Stimulated activated CD8-positive, alpha-beta memory T cell treated with anti-CD3 and anti-CD28 coated beads, Interleukin-12 subunit alpha, Interleukin-12 subunit beta, amount 100 ng/mL, for 1 hour (primary cell): ENCODE results near the gene LIPH.

ENCODE experiments used
- DNase-seq: peaks from one replicate; pipeline ENCODE4 v3.0.0-alpha.2; 2020; ENCODE audit warnings: low read depth

LIPH gene

DNA sequence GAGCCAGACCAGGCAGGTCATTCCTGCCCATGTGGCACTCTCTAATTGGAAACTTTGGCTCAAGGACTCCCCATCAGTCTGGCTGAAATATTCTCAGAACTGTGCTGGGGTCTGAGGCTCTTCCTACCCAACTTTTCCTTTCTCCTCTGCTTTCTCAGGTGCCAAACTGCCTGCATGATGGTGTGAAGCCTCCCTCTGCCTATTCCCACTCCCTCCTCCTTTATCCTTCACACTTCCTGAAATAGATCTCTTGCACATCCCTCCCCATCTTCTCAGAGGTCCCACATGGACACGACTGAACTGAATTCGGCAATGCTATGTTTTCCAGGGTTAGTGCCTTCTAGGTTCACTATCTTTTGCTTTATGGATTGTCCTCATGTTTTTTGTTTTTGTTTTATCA lies 12.5 kb downstream of the LIPH start:
- DNase-seq = no peak

DNA sequence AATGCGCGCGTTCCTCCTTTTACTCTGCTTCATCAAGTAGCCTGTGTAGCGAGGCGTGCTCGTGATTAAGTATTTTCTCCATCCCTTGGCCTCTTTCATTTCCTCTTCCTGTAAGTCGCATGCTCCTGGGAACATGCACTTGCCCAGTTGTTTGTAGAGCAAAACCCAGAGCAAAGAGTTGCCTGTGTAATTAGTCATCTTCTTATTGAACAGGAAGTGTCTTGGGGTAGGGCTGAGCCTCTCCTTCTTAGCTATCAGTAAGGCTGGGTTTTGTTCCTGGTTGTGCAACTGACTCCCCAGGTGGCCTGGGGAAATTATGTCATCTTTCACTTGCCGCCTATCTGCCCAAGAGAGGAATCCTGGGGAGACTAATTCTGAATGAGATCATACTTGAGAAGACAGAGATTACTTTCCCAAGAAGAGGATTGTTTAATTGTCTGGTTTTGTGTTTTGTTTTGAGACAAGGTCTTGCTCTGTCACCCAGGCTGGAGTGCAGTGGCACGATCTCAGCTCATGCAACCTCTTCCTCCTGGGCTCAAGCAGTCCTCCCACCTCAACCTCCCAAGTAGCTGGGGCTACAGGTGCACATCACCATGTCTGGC lies 14.9 kb downstream of the LIPH start:
- DNase-seq = no peak

DNA sequence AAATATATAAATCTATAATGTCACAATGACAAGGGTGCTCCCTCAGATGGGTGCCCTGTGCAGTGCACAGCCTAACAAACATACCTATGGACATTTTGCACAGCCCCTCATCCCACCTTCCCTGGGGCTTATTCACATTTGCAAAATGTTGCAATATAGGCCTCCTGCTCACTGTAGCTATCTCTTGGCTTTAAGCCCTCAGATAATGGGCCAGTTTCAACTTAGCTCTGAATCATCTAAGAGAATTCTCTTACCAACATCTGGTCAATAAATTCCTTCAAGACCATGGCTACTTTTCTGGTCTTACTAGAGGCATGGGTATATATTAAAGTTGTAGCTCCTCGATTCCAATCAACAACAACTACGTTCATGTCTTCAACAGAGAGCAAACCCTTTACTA lies 17.9 kb downstream of the LIPH start:
- no peak for DNase-seq

DNA sequence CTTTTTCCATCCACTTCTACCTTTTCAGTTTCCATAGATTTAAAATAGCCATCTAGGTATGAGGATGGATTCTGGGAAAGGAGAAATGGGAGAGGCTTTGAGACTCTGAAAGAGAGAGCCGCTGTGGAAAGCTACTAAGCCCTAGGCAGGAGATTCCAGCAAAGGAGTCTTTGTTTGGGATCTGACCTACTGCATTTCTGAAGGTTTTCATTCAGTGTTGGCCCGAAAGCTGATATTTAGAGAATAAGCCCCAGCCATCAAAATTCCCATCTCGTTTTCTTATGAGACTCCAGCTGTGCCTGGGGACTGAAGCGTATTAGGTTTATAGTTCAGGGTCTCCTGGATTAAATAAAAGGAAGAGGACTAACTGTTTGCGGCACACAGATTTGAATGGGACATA lies 19.5 kb downstream of the LIPH start:
- DNase-seq = no peak

DNA sequence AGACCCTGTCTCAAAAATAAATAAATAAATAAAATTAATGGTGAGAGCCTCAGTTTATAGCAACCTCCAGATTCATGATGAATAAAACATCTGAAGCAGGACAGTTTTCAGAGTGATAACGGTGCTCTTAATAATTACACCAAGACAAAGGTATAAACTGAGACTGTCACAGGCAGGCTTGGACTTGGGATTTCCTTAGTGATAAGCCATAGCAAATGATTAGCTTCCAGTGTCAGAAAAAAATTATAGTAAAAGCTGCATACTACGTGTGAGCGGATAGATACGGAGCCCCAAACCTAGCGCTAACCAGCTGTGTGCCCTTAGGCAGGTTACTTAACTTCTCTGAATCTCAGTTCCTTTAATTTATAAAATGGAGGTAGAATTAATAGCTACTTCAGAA lies 21.5 kb downstream of the LIPH start:
- no peak for DNase-seq

DNA sequence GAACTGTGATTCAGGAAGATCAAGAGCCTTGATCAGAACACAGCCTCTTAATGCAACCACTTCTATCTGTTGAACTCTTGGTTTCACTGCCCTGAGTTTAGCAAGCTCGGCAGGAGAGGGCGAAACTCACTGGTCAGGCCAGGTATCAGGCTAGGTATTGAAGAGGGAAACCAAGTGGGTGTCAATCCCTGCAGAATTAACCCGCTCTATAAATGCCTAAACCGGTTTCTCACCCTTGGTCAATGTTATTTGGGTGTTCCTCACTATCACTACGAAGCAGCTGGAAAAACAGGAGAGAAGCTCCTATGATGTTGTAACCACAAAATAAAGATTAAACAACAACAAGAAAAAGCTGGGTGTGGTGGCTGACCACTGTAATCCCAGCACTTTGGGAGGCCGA lies 23.9 kb downstream of the LIPH start:
- no peak for DNase-seq

DNA sequence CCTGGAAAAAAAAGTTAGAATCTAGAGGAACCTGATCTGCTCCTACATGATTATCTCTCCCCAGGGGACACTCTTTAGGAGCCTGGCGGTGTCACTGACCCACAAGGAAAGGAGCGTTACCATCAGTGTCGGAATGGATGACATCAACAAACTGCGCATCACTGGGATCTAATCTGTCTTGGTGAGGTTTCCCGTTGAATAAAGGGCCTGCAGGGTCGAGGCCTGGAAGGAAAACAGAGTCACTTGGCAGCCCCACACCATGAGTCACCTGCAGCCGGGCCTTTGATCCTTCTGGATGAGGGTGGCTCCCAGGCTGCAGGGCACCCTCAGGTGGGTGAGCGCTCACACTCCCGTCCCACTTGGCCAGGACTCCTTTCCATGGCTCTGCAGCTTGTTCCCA lies 25.0 kb downstream of the LIPH start:
- DNase-seq = no peak

DNA sequence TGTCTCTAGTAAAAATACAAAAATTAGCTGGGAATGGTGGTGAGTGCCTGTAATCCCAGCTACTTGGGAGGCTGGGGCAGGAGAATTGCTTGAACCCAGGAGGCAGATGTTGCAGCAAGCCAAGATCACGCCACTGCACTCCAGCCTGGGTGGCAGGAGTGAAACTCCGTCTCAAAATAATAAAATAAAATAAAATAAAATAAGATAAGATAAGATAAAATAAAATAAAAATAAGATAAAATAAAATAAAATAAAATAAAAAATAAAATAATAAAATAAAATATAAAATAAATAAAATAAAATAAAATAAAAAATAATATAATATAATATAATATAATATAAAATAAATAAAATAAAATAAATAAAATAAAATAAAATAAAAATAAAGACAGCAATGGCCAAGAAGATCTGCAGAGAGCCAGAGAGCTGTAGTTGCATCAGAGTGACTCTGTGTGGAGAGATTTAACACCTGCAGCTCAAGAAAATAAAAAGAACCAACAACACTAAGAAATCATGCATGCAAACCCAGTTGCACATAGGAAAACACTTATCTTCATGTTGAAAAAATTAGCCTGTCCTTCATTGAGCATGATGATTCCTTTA lies 25.9 kb downstream of the LIPH start:
- DNase-seq = no peak

DNA sequence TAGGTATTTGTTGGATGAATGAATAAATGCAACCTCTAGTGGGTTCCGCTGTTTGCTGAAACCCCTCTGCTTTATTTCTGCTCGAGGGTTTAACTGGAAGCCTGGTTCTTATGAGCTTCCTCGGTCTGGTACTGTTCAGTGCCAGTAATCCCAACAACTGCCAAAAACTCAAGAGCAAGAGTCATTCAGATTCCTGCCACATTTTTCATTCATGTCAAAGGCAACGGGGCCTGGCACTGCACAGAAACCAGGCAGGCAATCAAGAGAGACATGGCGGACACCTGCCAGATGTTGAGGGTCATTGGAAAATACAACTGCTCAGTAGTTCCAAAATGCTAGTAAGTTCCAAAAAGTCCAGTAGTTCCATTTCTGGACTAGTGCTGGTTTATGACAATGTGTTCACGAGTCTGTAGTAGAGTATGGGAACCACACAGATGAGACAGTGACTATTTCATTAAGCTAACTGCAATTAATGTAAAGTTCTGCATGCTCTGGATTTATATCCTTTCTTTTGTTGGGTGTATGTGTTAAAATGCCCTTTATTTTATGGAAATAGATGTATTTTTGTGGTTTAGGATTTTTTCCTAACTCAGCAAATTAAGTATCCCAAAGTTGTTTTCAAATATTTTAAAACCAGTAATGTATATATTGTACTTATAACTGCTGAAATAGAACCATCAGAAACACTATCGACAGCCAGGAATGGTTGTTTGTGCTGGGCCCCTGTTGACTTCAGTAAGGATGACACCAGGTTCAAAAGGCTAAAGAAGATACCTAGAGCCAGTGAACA lies 30.8 kb downstream of the LIPH start:
- DNase-seq = no peak

DNA sequence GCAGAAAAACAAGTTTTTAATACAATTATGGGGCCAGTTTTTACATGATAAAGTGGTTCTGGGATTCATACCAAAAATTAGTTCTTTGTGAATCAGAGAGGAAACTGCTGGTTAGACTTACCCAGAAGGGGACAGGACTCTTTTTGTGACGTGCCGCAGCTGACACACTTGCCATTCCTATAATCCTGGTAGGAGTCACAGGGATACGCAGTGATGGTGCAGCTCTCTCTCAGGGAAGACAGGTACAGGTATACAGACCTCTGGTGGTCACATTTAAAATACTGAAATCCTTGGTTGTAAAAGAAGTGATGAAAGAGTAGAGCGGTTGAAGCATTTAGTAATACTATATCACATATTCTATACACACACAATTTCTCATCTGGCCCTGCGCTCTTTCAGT lies 33.4 kb downstream of the LIPH start:
- no peak for DNase-seq

DNA sequence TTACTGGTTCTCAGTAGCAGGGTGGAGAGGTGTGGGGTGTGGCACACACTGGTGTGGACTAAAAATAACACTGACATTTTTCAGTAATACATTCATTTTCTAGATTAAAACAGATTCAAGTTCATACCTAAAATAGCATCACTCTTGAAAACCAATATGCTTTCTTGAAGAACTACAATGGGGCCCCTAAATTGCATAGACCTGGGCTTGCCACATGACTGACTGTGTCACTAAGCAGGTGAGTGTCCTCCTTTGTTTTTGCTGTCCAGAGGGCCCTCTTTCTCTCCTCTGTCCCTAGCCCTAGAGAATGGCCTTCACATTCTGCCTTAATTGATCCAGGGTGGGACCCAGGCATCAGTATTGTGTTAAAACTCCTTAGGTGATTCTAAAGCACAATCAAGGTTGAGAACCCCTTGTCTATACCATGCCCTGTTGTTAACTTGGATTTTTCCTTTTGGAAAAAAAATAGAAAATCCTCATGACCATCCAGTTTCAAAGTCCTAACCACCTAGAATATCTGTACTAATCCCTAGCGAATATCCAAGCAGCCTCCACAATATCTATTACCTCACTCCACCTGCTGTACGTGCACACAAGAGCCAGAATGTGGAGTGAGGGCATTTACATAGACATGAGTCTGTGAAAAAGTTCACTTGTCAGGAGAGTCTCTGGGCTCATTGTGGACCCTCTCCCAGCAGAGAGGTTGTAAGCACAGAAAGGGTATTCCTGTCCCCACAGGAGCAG lies 34.8 kb downstream of the LIPH start:
- DNase-seq = no peak

DNA sequence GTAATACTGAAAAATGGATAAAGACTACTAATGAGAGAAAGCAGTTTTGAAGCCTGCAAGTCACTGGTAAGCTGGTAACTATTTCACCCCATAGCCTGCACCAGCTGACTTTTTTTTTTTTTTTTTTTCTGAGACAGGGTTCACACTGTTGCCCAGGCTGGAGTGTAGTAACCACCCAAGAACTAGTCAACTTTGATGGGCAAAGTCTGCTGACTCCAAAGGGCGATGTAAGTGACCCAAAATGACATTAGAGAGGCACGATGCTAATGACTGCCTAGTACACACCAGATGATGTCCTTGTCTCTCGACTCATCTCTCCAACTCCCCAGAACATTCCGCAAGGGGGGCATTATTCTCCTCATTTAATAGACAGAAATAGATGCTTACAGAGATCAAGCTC lies 40.7 kb downstream of the LIPH start:
- no peak for DNase-seq

DNA sequence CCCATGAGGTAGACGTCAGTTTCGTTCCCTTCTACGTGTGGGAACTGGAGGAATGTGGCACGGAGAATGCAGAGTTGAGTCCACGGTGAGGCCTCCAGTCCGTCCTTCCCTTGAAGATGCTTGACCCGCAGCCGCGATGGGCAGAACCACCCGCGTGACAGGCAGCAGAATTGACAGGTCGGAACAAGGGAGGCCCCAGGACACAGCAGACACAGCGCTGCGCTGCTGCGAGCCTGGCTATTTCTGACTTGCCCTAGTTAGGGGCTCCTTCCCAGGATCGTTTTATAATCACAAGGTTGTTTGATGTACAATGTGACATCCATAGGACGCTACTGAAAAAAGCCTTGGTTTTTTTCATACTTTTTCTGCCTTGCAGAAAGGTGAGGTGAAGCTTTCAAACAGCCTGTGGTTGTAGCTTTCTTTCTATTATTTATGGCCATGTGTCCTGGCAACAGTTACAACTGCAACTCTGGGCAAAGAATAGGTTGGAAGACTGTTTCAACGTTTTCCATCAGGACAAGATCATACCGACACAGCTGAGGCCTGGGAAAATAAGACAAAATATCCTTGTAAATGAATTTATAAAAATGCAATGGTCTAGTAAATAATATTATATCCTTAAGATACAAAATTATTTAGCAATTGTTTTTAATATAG lies 43.9 kb downstream of the LIPH start:
- no peak for DNase-seq

DNA sequence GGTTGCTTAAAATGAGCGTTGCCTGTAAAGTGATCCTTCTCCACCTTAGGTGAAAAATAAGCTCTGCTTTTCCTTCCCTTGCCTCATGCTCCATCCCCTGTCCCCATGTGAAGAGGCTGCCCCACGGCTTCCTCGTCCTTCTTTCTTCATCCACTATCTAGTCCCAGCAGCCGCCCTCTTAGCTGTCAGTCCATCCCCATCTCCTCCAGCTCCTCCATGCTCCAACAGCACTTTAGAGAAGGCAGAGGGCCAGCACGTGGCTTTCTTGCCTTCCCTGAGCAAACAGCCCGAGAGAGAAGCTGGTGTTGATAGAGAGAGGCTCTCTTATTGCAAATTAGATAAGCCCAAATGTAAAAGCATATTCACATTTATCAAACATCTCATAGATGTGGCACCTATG lies 44.5 kb downstream of the LIPH start:
- DNase-seq = no peak

DNA sequence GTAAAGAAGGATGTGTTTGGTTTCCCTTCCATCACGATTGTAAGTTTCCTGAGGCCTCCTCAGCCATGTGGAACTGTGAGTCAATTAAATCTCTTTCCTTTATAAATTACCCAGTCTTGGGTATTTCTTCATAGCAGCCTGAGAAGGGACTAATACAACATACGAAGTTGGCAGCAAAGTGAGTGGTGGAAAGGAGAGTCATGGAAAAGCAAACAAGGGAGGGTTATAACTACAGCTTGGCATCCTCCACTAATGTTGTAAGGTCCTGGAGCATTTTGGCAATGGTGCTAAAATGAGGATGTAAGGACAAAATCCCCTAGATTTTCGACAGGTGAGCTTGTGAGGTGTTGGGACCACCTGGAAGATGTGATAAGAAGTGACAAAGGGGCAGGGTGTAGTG lies 47.8 kb downstream of the LIPH start:
- DNase-seq = no peak

DNA sequence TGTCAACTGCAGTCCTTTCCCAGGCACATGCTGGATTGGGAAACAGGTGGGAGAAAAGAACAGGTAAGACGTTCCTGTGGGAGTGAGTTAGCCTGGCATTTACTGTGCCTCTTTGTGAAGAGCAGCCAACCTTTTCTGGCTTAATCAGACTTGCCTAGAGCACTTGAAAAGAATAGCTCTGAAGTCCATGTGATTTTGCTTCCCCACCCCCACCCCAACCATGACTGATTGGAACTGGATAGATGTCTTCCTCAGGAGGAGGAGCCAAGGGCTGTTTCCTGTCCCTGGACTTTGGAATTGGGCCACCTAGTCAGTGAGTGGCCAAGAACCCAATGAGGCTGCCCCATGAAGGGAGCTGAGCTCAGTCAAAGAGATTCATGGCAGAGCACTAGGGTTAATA lies 48.9 kb downstream of the LIPH start:
- DNase-seq = no peak

DNA sequence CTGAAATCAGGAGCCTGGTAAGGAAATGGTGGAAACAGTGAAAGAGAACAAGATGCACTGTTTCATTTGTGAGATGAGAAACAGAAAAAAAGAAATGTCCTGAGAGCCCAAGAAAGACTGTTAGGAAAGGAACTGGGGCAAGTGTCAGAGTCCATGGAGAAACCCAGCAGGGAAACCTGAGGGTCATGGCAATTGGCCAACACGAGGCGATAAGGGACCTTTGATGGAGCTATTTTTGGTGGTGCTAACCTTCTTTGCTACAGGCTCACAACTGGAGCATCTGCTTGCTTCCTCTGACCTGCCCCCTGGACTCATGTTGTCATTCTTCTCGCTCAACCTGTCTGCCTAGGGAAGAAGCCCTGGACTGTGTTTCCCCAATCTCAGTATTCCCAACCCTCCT lies 49.4 kb downstream of the LIPH start:
- DNase-seq = no peak

DNA sequence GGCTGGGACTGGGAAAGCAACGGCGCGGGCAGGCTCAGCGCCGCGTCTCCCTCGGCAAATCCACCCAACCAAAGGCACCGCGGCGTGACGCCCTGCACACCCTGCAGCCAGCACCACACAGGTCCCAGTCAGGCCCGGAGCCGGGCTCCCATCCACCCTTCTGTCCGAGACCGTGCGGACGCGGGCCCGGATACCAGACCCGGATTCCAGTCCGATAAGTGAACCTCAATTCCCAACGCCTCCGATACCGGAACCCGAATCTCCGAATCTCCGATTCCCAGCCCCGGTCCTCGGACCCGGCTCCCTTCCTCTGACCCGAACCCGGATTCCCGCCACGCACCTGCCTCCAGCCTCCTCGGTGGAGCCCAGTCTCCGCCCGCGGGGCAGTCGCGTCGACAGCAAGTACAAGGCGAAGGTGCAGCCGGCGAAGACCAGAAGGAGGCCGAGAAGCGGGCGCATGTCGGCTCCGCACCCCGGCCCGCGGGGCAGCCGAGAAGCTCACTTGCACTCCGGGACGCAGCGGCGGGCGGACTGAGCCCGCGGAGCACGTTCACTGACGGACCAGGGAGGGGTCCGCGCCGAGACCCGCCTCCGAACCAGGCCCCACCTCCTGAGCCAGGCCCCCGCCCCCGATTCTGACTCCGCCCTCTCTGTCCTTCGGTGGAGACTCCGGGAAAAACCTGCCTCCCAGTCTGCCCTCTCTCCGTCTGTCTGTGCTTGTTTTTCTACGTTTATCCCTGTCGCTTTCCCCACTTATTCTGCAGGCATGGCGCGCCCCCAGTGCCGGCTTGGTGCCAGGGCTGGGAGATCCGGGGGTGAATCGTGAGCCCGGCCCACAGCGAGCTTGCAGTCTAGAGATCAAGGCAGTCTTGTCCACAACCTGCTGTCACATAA lies 53.6 kb downstream of the LIPH start, which contains the start of gene TMEM41A:
TSS of gene TMEM41A (minus strand) at position 533 of the 894 bp plus-strand sequence. CDS start at position 459, 74 bp downstream.
- DNase-seq = peak; percentile 81

DNA sequence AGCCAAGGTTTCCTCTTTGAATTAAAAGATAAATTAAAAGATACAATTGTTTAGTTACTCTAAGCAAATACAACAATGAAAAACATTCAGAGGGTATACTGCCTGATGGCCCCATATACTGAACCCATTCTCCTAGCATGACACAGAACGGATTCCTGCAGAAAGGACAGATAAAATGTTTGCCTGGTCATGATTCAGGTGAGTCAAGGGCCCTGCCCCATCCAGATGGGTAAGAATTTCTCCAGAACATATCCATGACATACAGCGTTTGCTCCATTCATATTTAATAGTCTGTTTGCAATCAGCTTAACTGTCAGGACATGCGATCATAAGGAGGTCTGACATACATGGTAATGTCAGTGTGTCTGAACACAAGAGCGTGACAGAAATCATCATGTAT lies 62.1 kb downstream of the LIPH start:
- DNase-seq = no peak

DNA sequence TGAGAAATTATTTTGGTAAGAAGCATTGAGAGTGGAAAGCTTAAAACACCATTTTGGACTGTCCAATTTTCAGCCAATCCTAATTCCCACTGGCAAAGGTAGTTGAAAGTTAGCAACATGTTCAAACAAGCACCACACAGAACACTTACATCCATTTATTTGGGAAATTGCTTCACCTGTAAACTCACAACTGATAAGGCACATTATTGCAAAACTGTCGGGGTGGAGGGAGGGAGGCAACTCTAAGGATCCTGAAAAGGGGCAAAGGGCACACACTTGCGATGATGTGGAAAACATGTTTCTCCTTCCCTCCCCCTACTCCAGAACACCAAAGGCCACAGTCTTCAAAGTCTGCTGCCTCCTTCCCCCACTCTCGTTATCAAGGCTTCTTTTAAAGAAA lies 62.9 kb downstream of the LIPH start:
- no peak for DNase-seq

DNA sequence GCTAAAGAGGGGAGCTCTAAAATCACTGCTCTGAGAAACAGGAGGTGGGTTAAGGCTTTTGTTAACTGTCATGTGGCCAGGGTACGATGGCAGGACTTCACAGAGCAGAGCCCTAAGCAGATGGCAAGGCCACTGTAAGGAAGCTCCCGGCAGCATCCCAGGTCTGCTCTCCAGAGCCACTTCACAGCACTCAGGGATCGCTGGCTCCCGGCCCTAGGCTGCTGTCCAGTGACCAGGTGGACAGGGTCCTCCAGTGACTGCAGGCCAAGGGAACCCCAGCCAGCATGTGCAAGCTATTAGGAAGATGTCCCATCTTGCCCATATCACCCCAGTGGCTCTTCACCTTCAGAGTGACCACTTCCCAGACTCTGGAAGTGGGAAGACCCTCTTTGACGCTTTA lies 63.9 kb downstream of the LIPH start:
- no peak for DNase-seq
